SK-N-SH (cell line): ENCODE measurements around the gene TOR1A. TPM values are rescaled to one million over a fixed set of nuclear protein-coding genes. Genes with fewer than 3 reads are reported as not detected.

ENCODE experiments used
- CTCF ChIA-PET: fragments of 300-600, 350-600 bp; formaldehyde crosslinking; extraction: SDS; loops from one replicate; lab custom pipeline; 2021; lab: Yijun Ruan, JAX
- POLR2A ChIA-PET: fragments of 350-600 bp; sonication (Branson Sonifier 250); formaldehyde crosslinking; extraction: SDS; loops from one replicate; lab custom pipeline; 2020; ENCODE audit warnings: antibody characterized with exemption, inconsistent platforms; lab: Yijun Ruan, JAX
- DNase-seq: peaks from one replicate; pipeline ENCODE4 v3.0.0; 2012
- H2AFZ ChIP-seq: fragments of 200-600 bp; sonication (generic); 2 replicates; pipeline ENCODE4 v1.8.1; 2016; ENCODE audit warnings: antibody characterized with exemption, mild to moderate bottlenecking, low read depth
- H3F3A ChIP-seq: fragments of 200-600 bp; sonication (generic); replicated peaks from 2 replicates; pipeline ENCODE3; 2016; ENCODE audit warnings: antibody characterized with exemption, mild to moderate bottlenecking; ENCODE audit not compliant: insufficient read depth
- H3K27ac ChIP-seq, 2 experiments: fragments of 200-500 bp in 1 of 2; fragments of 200-600 bp in 1 of 2; sonication (Bioruptor generic) in 1 of 2; sonication (generic), shearing (Covaris generic) in 1 of 2; 2 replicates each; pipeline versions ENCODE4 v1.5.1 to v1.6.1; 2014 to 2016; ENCODE audit warnings: low read depth in 2 of 2, inconsistent platforms in 1 of 2, low read length in 1 of 2, mild to moderate bottlenecking in 1 of 2, mixed read lengths in 1 of 2
- H3K27me3 ChIP-seq: fragments of 200-600 bp; sonication (generic), shearing (Covaris generic); 2 replicates; pipeline ENCODE4 v1.6.1; 2016; ENCODE audit warnings: mixed run types; ENCODE audit not compliant: insufficient read depth
- H3K36me3 ChIP-seq, 2 experiments: fragments of 200-500 bp in 1 of 2; fragments of 200-600 bp in 1 of 2; sonication (Bioruptor generic) in 1 of 2; sonication (generic) in 1 of 2; replicated peaks in 1 of 2; 2 replicates each; pipeline versions ENCODE3 to v1.5.1; 2014 to 2016; ENCODE audit warnings: low read length in 1 of 2, mild to moderate bottlenecking in 1 of 2; ENCODE audit not compliant: insufficient read depth in 2 of 2, control insufficient read depth in 1 of 2
- H3K4me1 ChIP-seq, 2 experiments: fragments of 200-500 bp in 1 of 2; fragments of 200-600 bp in 1 of 2; sonication (Bioruptor generic) in 1 of 2; sonication (generic), shearing (Covaris generic) in 1 of 2; 2 replicates each; pipeline versions ENCODE4 v1.5.1 to v1.6.1; 2014 to 2016; ENCODE audit warnings: low read depth in 1 of 2, low read length in 1 of 2, mixed run types in 1 of 2; ENCODE audit not compliant: insufficient read depth in 2 of 2, control insufficient read depth in 1 of 2
- H3K4me2 ChIP-seq: fragments of 200-600 bp; sonication (generic), shearing (Covaris generic); 2 replicates; pipeline ENCODE4 v1.6.1; 2017; ENCODE audit warnings: mixed run types
- H3K4me3 ChIP-seq, 2 experiments: fragments of 200-500 bp in 1 of 2; fragments of 200-600 bp in 1 of 2; sonication (Bioruptor generic) in 1 of 2; sonication (generic), shearing (Covaris generic) in 1 of 2; 2 replicates each; pipeline versions ENCODE4 v1.5.1 to v1.8.1; 2014 to 2016; ENCODE audit warnings: low read depth in 2 of 2, inconsistent platforms in 1 of 2, low read length in 1 of 2, mild to moderate bottlenecking in 1 of 2, mixed read lengths in 1 of 2, moderate library complexity in 1 of 2
- H3K79me2 ChIP-seq: fragments of 200-600 bp; sonication (generic); 2 replicates; pipeline ENCODE4 v1.8.1; 2017; ENCODE audit warnings: mild to moderate bottlenecking; ENCODE audit not compliant: insufficient read depth
- H3K9ac ChIP-seq: fragments of 200-600 bp; sonication (generic); 2 replicates; pipeline ENCODE4 v1.6.1; 2017; ENCODE audit warnings: mixed run types
- H3K9me2 ChIP-seq: fragments of 200-600 bp; sonication (generic); 2 replicates; pipeline ENCODE4 v1.6.1; 2017; ENCODE audit warnings: mixed run types
- H3K9me3 ChIP-seq: fragments of 200-600 bp; sonication (generic); 2 replicates; pipeline ENCODE4 v1.6.1; 2017; ENCODE audit warnings: mixed run types, mild to moderate bottlenecking, moderate library complexity
- H4K20me1 ChIP-seq: fragments of 200-600 bp; sonication (generic); 2 replicates; pipeline ENCODE4 v1.6.1; 2017; ENCODE audit warnings: mild to moderate bottlenecking, mixed run types; ENCODE audit not compliant: insufficient read depth
- CHD2 ChIP-seq: fragments of 150-350 bp; IDR thresholded peaks from 2 replicates; pipeline ENCODE4 v1.6.1; 2018; ENCODE audit warnings: low read length; ENCODE audit not compliant: partially characterized antibody
- ELF1 ChIP-seq: IDR thresholded peaks from 2 replicates; pipeline ENCODE4 v1.4.0; 2012
- EP300 ChIP-seq, 2 experiments: IDR thresholded peaks; 2 replicates each; pipeline versions ENCODE4 v1.4.0 to v1.6.1; 2012; ENCODE audit warnings: borderline replicate concordance in 1 of 2, low read depth in 1 of 2, low read length in 1 of 2
- EZH2phosphoT487 ChIP-seq: fragments of 200-600 bp; sonication (generic); IDR thresholded peaks from 2 replicates; pipeline ENCODE4 v1.6.1; 2017; ENCODE audit warnings: low read depth, mixed run types, mild to moderate bottlenecking, antibody characterized with exemption, moderate library complexity, borderline replicate concordance
- FOXJ3 ChIP-seq: sonication (generic); formaldehyde crosslinking; IDR thresholded peaks from 2 replicates; pipeline ENCODE4 v1.5.1; 2020; ENCODE audit warnings: mild to moderate bottlenecking, missing genetic modification reagents
- JUND ChIP-seq: IDR thresholded peaks from 2 replicates; pipeline ENCODE4 v1.4.0; 2012
- MXI1 ChIP-seq: IDR thresholded peaks from 2 replicates; pipeline ENCODE4 v1.6.1; 2012; ENCODE audit warnings: mild to moderate bottlenecking, low read depth, low read length, improper control_type of control experiment
- NFIC ChIP-seq: IDR thresholded peaks from 2 replicates; pipeline ENCODE4 v1.4.0; 2012; ENCODE audit warnings: borderline replicate concordance
- NRF1 ChIP-seq: IDR thresholded peaks from 2 replicates; pipeline ENCODE4 v1.6.1; 2012; ENCODE audit warnings: low read depth, mild to moderate bottlenecking, low read length
- RAD21 ChIP-seq: IDR thresholded peaks from 2 replicates; pipeline ENCODE4 v1.6.1; 2012; ENCODE audit warnings: mild to moderate bottlenecking, low read length
- RFX5 ChIP-seq: IDR thresholded peaks from 2 replicates; pipeline ENCODE4 v1.6.1; 2012; ENCODE audit warnings: mild to moderate bottlenecking, improper control_type of control experiment, low read length
- SMC3 ChIP-seq: IDR thresholded peaks from 2 replicates; pipeline ENCODE4 v1.6.1; 2012; ENCODE audit warnings: low read depth, low read length, improper control_type of control experiment
- WGBS: methylation state at CpG from one replicate; pipeline ENCODE4 v1.1.6; 2017; ENCODE audit warnings: low lambda C conversion rate; 5-methylcytosine and 5-hydroxymethylcytosine counted together
- polyA plus RNA-seq, 3 experiments: library from polyadenylated mRNA; depleted of rRNA; stranded (reverse); fragments of >200 nt; gene quantifications; 2 replicates each; pipeline ENCODE4 v1.2.3, GENCODE V29; 2012
- TF ChIP-seq, protein P1 (sequence below): fragments of 150-350 bp; IDR thresholded peaks from 2 replicates; pipeline ENCODE4 v1.6.1; 2016; ENCODE audit warnings: mild to moderate bottlenecking, low read depth, low read length
- TF ChIP-seq, protein P2 (sequence below): IDR thresholded peaks from 2 replicates; pipeline ENCODE4 v1.6.1; 2012; ENCODE audit warnings: mild to moderate bottlenecking, low read depth, low read length, moderate library complexity
- TF ChIP-seq, protein P3 (sequence below): IDR thresholded peaks from 2 replicates; pipeline ENCODE4 v1.4.0; 2012; ENCODE audit warnings: low read depth, borderline replicate concordance

TOR1A gene
- polyA plus RNA-seq, 1 of the 3 experiments (the other 2 are of a cell fraction): 85.3 TPM

DNA sequence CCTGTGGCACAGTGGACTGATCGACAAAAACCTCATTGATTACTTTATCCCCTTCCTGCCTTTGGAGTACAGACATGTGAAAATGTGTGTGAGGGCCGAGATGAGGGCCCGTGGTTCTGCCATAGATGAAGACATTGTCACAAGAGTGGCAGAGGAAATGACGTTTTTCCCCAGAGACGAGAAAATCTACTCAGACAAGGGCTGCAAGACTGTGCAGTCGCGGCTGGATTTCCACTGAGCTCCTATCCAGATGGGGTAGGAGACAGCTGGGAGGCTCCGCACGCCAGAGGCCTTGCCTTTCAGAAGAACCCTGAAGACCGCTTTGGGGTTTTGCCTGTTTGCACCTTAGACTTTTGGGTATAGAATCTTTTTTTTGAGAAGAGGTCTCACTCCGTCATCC is 14.6 kb downstream of the TOR1A start:
- Histone ChIP-seq H3K4me1 (peaks cover under 1 to 10% of the 10 kb centered on the region in 2 experiments; a peak in 2 of 4 replicates), H3K4me2 (no peak overlapping the region), H3K79me2 (peaks cover 20% of the 10 kb centered on the region; the same call in 1 of the 2 replicates), H3K9me2 (no peaks in the 10 kb centered on the region), H3K36me3 (peaks cover 6 to 50% of the 10 kb centered on the region in 2 experiments), H3K9me3 (no peaks in the 10 kb centered on the region), H3K27ac (no peak overlapping the region), H2AFZ (no peak overlapping the region), H4K20me1 (no peaks in the 10 kb centered on the region), H3K9ac (no peak overlapping the region), H3F3A (peaks cover 21% of the 10 kb centered on the region), H3K27me3 (no peaks in the 10 kb centered on the region), H3K4me3 (no peak overlapping the region)
- POLR2A ChIA-PET: interaction anchor here (1.2 kb wide), 1 partner anchor 9 kb away, joined by 3 read pairs; no protein-coding TSS in a partner anchor
- WGBS: 92% methylated on average over 11 of the region's 11 CpGs
- DNase-seq: no peak
- CTCF ChIA-PET: interaction anchor here (1.8 to 3.8 kb wide), 2 partner anchors 19 to 82 kb away, joined by 3 to 12 read pairs; no protein-coding TSS in a partner anchor
- no peak for TF ChIP-seq ELF1

DNA sequence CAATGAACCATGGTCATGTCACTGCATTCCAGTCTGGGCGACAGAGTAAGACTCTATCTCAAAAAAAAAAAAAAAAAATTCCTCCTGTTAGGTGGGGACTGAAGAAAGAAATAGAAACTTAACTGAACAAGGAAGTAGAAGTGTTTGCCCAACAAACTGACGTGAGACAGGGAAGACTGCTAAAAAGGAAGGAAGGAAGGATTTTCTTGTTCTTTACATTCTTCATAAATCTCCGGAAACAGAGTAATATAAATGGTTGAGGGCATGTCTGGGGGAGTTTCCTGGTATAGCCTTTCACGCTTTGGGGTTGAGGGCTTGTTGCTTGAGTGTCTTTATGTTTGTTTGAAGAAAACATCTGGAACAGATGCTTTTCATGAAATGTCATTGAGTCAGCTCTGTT is 17.9 kb downstream of the TOR1A start:
- no peak overlapping the region for H3K4me2 ChIP-seq
- CTCF ChIA-PET: no interaction called here
- POLR2A ChIA-PET: interaction anchor here (1.3 kb wide), 1 partner anchor 8 kb away, joined by 3 read pairs; no protein-coding TSS in a partner anchor

More for the DNA sequence above, 17.9 kb downstream of the TOR1A start:
- WGBS: 90% methylated on average over 4 of the region's 4 CpGs
- Histone ChIP-seq H3K9me3 (no peaks in the 10 kb centered on the region), H4K20me1 (no peaks in the 10 kb centered on the region), H3F3A (peaks cover 9% of the 10 kb centered on the region), H3K79me2 (peaks cover 30% of the 10 kb centered on the region), H3K27me3 (no peaks in the 10 kb centered on the region), H3K9ac (no peak overlapping the region), H3K36me3 (peaks cover 6 to 32% of the 10 kb centered on the region in 2 experiments), H3K4me3 (no peak overlapping the region), H3K9me2 (no peaks in the 10 kb centered on the region), H2AFZ (no peak overlapping the region), H3K4me1 (peaks cover 8 to 14% of the 10 kb centered on the region in 2 experiments; a peak in 2 of 4 replicates)
- TF ChIP-seq FOXJ3: no peak
- no peak for TF ChIP-seq NFIC
- TF ChIP-seq, protein P1, sequence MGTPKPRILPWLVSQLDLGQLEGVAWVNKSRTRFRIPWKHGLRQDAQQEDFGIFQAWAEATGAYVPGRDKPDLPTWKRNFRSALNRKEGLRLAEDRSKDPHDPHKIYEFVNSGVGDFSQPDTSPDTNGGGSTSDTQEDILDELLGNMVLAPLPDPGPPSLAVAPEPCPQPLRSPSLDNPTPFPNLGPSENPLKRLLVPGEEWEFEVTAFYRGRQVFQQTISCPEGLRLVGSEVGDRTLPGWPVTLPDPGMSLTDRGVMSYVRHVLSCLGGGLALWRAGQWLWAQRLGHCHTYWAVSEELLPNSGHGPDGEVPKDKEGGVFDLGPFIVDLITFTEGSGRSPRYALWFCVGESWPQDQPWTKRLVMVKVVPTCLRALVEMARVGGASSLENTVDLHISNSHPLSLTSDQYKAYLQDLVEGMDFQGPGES: no peak
- no peak for TF ChIP-seq EP300 (IDR thresholded peaks at IDR 0.05; ENCODE audit: borderline replicate concordance in 1 of 2, low read depth in 1 of 2, low read length in 1 of 2)
- no peak for TF ChIP-seq MXI1
- no peak for TF ChIP-seq JUND
- no peak for TF ChIP-seq NRF1
- TF ChIP-seq EZH2phosphoT487: no peak
- no peak for TF ChIP-seq RAD21
- TF ChIP-seq, protein P2, sequence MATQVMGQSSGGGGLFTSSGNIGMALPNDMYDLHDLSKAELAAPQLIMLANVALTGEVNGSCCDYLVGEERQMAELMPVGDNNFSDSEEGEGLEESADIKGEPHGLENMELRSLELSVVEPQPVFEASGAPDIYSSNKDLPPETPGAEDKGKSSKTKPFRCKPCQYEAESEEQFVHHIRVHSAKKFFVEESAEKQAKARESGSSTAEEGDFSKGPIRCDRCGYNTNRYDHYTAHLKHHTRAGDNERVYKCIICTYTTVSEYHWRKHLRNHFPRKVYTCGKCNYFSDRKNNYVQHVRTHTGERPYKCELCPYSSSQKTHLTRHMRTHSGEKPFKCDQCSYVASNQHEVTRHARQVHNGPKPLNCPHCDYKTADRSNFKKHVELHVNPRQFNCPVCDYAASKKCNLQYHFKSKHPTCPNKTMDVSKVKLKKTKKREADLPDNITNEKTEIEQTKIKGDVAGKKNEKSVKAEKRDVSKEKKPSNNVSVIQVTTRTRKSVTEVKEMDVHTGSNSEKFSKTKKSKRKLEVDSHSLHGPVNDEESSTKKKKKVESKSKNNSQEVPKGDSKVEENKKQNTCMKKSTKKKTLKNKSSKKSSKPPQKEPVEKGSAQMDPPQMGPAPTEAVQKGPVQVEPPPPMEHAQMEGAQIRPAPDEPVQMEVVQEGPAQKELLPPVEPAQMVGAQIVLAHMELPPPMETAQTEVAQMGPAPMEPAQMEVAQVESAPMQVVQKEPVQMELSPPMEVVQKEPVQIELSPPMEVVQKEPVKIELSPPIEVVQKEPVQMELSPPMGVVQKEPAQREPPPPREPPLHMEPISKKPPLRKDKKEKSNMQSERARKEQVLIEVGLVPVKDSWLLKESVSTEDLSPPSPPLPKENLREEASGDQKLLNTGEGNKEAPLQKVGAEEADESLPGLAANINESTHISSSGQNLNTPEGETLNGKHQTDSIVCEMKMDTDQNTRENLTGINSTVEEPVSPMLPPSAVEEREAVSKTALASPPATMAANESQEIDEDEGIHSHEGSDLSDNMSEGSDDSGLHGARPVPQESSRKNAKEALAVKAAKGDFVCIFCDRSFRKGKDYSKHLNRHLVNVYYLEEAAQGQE: no peak
- TF ChIP-seq, protein P3, sequence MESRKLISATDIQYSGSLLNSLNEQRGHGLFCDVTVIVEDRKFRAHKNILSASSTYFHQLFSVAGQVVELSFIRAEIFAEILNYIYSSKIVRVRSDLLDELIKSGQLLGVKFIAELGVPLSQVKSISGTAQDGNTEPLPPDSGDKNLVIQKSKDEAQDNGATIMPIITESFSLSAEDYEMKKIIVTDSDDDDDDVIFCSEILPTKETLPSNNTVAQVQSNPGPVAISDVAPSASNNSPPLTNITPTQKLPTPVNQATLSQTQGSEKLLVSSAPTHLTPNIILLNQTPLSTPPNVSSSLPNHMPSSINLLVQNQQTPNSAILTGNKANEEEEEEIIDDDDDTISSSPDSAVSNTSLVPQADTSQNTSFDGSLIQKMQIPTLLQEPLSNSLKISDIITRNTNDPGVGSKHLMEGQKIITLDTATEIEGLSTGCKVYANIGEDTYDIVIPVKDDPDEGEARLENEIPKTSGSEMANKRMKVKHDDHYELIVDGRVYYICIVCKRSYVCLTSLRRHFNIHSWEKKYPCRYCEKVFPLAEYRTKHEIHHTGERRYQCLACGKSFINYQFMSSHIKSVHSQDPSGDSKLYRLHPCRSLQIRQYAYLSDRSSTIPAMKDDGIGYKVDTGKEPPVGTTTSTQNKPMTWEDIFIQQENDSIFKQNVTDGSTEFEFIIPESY: no peak
- TF ChIP-seq RFX5: no peak
- no peak for TF ChIP-seq CHD2
- TF ChIP-seq SMC3: no peak
- TF ChIP-seq, all 33 proteins: peak for 0
- no peak for DNase-seq
- no peak overlapping the region for H3K27ac ChIP-seq
